GM21526 (cell line): ENCODE data around the gene EEIG2.
"Not testable (repeated sequence)": the region's sequence is repeated elsewhere in the genome, so short reads cannot be mapped to it uniquely, and the experiment has no call there.

Experiments
- ATAC-seq: cut with Tn5 transposase; IDR thresholded peaks from one replicate; pipeline ENCODE4 v1.9.1; 2021; ENCODE audit warnings: moderate library complexity; ENCODE audit not compliant: unreplicated experiment, low FRiP score

EEIG2 gene

DNA sequence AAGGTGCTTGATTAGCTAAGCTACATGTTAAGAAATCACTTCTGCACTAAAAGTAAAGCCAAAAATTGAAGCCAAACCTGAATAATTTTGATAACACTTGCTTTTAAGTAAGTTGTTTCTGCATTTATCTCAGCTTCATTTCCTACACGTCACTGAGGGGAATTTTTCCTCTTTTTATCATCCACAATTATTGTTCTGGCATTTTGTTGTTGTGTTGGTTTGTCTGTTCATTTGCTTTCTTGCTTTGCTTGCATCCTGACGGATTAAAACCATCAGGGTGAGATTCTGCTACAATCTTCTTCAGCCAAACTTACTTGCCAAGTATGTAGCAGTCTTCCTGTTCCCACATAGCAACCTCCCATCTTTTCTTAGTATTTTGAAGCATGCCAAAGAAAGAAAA lies 18.0 kb upstream of the EEIG2 start:
- ATAC-seq: no peak

DNA sequence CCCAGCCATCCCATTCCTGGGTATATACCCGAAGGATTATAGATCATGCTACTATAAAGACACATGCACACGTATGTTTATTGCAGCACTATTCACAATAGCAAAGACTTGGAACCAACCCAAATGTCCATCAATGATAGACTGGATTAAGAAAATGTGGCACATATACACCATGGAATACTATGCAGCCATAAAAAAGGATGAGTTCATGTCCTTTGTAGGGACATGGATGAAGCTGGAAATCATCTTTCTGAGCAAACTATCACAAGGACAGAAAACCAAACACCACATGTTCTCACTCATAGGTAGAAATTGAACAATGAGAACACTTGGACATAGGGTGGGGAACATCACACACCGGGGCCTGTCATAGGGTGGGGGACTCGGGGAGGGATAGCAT lies 12.4 kb upstream of the EEIG2 start:
- ATAC-seq: not testable (repeated sequence)

GRCh38 chr1:108551137-108551862 lies 8.6 kb upstream of the EEIG2 start:
- ATAC-seq: peak; percentile 83

DNA sequence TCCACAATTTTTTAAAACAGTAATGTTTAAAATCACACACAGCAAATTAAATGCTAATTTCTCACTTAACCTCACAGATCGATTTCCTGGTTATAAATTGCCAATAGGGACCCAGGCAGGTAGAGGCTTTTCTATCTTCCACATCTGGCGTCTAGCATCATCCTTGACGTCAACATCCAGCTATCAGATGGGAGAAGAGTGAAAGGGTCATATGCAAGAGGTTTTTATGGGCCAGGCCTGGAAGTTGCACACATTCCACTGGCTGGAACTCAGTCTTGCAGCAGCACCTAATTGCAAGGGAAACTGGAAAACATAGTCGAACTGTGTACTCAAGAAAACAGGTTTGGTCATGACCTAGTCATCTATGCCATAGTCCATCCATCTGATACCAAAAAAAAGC lies 6.0 kb upstream of the EEIG2 start:
- ATAC-seq: no peak

GRCh38 chr1:108554682-108555427 lies 5.0 kb upstream of the EEIG2 start:
- no peak for ATAC-seq

DNA sequence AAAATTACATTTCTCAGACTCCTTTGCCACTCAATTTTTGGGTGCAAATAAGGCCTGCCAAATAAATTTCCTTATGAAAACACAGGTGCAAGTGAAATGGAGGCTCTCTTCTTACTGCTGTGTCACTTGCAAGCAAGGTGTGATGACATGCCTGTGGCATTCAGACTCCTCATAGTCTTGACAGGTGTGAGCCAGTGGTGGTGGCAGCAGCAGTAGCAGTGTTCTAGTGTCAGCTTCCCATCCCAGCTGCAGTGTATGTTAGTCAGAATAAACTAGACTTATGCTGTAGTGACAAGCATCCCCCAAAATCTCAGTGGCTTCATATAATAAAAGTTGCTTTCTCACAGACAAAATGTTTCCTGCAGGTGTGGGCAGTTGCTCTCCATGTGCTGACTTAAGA lies 3.8 kb upstream of the EEIG2 start:
- no peak for ATAC-seq

GRCh38 chr1:108556499-108556898 lies 3.4 kb upstream of the EEIG2 start:
- no peak for ATAC-seq

DNA sequence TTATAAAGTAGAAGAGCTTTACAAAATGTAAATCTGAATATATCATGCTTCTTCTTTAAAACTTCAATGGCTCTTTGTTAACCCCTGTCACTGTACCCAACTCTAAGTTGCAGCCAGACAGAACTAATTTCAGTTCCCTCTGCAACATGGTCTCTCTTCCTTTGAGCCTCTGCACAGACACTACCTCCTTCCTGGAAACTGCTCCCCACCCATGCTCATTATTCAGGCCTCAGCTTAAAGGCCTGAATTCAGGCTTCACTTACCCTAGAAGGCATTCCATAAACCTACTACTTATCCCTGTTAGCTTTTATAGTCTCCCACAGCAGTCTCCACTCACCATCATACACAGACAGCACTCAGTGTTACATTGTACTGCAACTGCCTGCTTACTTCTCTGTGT lies 2.6 kb upstream of the EEIG2 start:
- ATAC-seq: peak; percentile 33

- ATAC-seq: peak; percentile 27
Measured at GRCh38 chr1:108560189-108560873, 431 bp downstream of the EEIG2 start.

DNA sequence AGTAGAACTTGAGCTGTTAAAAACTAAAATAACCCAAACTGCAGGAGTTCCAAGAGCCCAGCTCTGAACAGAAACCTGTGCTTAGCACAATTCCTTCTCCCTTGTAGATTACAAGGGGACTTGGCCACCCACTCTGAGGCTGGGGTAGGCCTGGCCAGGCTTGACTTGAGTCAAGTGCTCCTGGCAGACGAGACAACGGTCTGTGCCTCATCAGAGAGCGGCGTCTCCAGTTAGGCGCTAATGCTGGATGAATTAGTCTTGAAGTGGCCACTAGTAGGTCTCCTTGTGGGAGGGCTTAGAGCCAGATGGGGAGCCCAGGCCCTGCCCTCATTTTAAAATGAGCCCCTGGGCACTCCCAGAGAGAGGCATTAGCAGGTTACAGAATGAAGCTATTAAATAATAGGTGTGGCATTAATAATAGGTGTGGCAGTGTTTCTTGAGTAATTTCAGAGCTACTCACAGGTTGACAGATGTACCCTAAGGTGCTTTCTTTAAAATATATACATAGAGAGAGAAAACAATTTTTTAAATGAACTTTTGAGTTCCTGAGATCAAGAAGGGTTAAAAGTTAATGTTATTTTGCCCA lies 1.1 kb downstream of the EEIG2 start:
- ATAC-seq: no peak

DNA sequence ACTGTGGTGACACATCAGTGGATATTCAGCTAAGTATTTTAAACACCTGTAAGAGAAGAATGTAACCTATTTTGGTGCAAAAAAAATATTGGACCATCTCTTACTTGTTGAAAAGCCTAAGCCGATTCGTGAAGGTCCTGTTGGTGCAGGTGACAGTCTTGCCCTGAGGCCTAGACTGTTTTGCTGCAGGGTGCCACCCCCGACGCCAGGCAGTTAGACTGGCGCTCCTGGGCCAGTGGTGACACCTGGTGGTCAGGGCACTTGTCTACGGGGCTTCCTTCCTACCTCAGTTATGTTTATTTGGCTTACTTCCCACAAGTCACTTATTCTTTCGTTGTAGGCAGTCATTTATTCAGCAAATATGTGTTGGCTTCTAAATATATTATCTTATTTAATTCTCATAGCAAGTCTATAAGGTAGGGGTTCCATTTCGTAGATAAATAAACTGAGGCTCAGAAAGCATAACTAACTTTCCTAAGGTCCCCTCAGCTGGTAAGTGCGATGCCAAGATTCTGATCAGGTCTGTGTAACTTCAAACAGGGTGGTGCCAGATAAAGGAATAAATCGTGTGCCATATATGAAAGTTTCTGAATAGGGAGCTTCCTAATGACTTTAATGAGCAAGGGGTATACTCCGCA lies 1.9 kb downstream of the EEIG2 start:
- ATAC-seq: peak; percentile 47

DNA sequence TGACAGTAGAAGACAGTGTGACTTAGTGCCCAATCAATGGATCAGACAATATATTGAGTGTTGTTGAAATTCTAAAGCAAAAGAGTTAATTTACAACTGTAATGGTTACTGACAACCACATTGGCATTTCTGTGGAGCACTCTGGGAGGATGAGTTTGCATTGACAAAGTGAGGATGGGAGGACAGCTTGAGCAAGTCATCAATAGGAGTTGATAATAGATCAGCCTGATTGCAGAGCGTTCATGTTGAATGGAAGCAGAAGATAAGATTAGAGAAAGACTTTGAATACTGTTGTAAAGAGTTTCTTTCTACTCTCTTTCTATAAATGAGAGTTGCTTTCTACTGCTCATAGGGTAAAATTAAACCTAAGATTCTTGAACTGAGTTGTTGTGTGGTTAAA lies 3.9 kb downstream of the EEIG2 start:
- ATAC-seq: no peak

GRCh38 chr1:108565081-108565480 lies 5.2 kb downstream of the EEIG2 start:
- ATAC-seq: no peak

- ATAC-seq: no peak
Measured at GRCh38 chr1:108565512-108565911, 5.6 kb downstream of the EEIG2 start.

- ATAC-seq: no peak
Measured at GRCh38 chr1:108568589-108568988, 8.7 kb downstream of the EEIG2 start.

- ATAC-seq: no peak
Measured at GRCh38 chr1:108569097-108569728, 9.3 kb downstream of the EEIG2 start.

DNA sequence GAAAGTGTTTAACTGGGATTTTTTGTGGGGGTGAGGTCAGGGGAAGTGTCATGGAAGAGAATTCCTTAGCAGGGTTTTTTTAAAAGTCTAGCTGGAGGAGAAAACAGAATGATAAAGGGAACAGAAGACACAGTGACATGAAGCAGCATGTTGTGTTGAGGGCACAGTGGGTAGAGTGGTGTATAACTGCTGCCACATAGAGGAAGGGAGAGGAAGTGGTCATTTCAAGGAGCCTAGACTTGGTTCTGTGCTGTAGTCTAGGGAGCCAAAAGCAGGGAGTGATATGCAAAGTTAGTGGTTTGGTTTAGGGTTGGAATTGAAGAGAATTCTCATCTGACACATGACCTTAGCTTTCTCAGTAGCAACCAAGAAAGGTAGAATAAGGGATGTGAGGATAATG lies 10.2 kb downstream of the EEIG2 start:
- ATAC-seq: peak; percentile 96

- ATAC-seq: no peak
Measured at GRCh38 chr1:108570998-108571401, 11.1 kb downstream of the EEIG2 start.

GRCh38 chr1:108572182-108572581 lies 12.3 kb downstream of the EEIG2 start:
- no peak for ATAC-seq

GRCh38 chr1:108573183-108573582 lies 13.3 kb downstream of the EEIG2 start:
- no peak for ATAC-seq
